ENCODE data around the gene SPAG5. TPM values are rescaled to one million over a fixed set of nuclear protein-coding genes. Genes with fewer than 3 reads are reported as not detected.

Gene SPAG5
- total RNA-seq, 1 donor from 2014 or later: 3.7 TPM

- FAIRE-seq (no peak), DNase-seq (ENCODE audit: low spot score in 2 of 2) (no peak)
Observed at GRCh38 chr17:28528327-28529012, 70.4 kb downstream of the SPAG5 start.

GRCh38 chr17:28527859-28528258 is 71.0 kb downstream of the SPAG5 start:
- no peak for FAIRE-seq
- no peak for DNase-seq (ENCODE audit: low spot score in 2 of 2)

Other genes with a start within 250 kb of the SPAG5 start
- gene POLDIP2, start 241.5 kb downstream of the SPAG5 start, total RNA-seq: 42.0 TPM
- not detected for gene SEBOX, start 233.8 kb downstream of the SPAG5 start, total RNA-seq
- gene VTN, start 228.7 kb downstream of the SPAG5 start, total RNA-seq: 0.41 TPM
- 18.3 TPM for gene SARM1, start 227.3 kb downstream of the SPAG5 start, total RNA-seq
- gene SLC46A1, start 192.8 kb downstream of the SPAG5 start, total RNA-seq: 12.2 TPM
- not detected for gene SLC13A2, start 125.4 kb downstream of the SPAG5 start, total RNA-seq
- not detected for gene FOXN1, start 92.7 kb downstream of the SPAG5 start, total RNA-seq
- 32.6 TPM for gene UNC119, start 46.4 kb downstream of the SPAG5 start, total RNA-seq
- 16.3 TPM for gene PIGS, start 27.5 kb downstream of the SPAG5 start, total RNA-seq
- gene ALDOC, start 22.1 kb downstream of the SPAG5 start, total RNA-seq: 56.7 TPM
- gene RSKR, start 15.2 kb upstream of the SPAG5 start, total RNA-seq: 11.8 TPM
- 81.9 TPM for gene BLTP2, start 46.1 kb upstream of the SPAG5 start, total RNA-seq
- 44.0 TPM for gene SDF2, start 62.9 kb upstream of the SPAG5 start, total RNA-seq
- gene SUPT6H, start 63.2 kb upstream of the SPAG5 start, total RNA-seq: 28.9 TPM
- gene PROCA1, start 112.9 kb upstream of the SPAG5 start, total RNA-seq: 2.9 TPM
- 12.2 TPM for gene RAB34, start 118.8 kb upstream of the SPAG5 start, total RNA-seq
- gene RPL23A, start 121.0 kb upstream of the SPAG5 start, total RNA-seq: 436 TPM
- gene TLCD1, start 127.2 kb upstream of the SPAG5 start, total RNA-seq: under 0.01 TPM
- 0.82 TPM for gene NEK8, start 129.8 kb upstream of the SPAG5 start, total RNA-seq
- 60.3 TPM for gene TRAF4, start 145.0 kb upstream of the SPAG5 start, total RNA-seq
- gene FAM222B, start 243.8 kb upstream of the SPAG5 start, total RNA-seq: 2.4 TPM